ENCODE results near the gene LMAN1L.
A peak's percentile ranks its signal among the peaks of the same experiment; 100 is the strongest.

Gene LMAN1L

GRCh38 chr15:74821091-74821789, 8.6 kb downstream of the LMAN1L start:
- peak; percentile 72 for DNase-seq
- H3K9ac ChIP-seq (ENCODE audit: low read length), result no peak overlapping the region
- no peak overlapping the region for H3K27ac ChIP-seq (ENCODE audit: low read depth, low read length)

GRCh38 chr15:74821790-74822158, 9.1 kb downstream of the LMAN1L start:
- H2BK15ac ChIP-seq (replicated peaks; ENCODE audit: low read depth), result no peak overlapping the region
- H3K79me2 ChIP-seq (ENCODE audit: control insufficient read depth, insufficient read depth, low read length), result no peaks in the 10 kb centered on the region
- H3K27ac ChIP-seq (ENCODE audit: low read depth, low read length), result no peak overlapping the region
- H3K36me3 ChIP-seq (ENCODE audit: control insufficient read depth, insufficient read depth, low read length), result no peaks in the 10 kb centered on the region
- H2AK5ac ChIP-seq (ENCODE audit: low read length), result no peak overlapping the region
- H3K79me1 ChIP-seq (ENCODE audit: low read length), result no peaks in the 10 kb centered on the region
- H4K5ac ChIP-seq (ENCODE audit: low read length), result no peak overlapping the region
- no peak overlapping the region for H3K23ac ChIP-seq (ENCODE audit: low read length)
- no CpG with 5 or more reads among the region's 7 CpGs for WGBS (ENCODE audit: extremely low coverage, insufficient coverage, low lambda C conversion rate)
- H3K56ac ChIP-seq (ENCODE audit: low read length), result no peak overlapping the region
- H3K4me3 ChIP-seq (ENCODE audit: low read length), result no peak overlapping the region
- peaks cover 3% of the 10 kb centered on the region for H3K27me3 ChIP-seq (ENCODE audit: insufficient read depth, low read length, poor library complexity)
- H4K8ac ChIP-seq (ENCODE audit: low read depth, low read length), result no peak overlapping the region
- H3K4me1 ChIP-seq (ENCODE audit: control insufficient read depth, low read depth, low read length), result peaks cover 2% of the 10 kb centered on the region
- H3K18ac ChIP-seq (ENCODE audit: low read length), result no peak overlapping the region
- no peak for DNase-seq
- H2BK120ac ChIP-seq (ENCODE audit: low read depth, low read length), result no peak overlapping the region
- H2BK5ac ChIP-seq (ENCODE audit: low read length), result no peak overlapping the region
- H3K4me2 ChIP-seq (ENCODE audit: low read length), result no peak overlapping the region
- no peak overlapping the region for H3K4ac ChIP-seq (ENCODE audit: low read depth, low read length)
- H3K9ac ChIP-seq (ENCODE audit: low read length), result no peak overlapping the region

More at GRCh38 chr15:74821091-74821789, 8.6 kb downstream of the LMAN1L start:
- Histone ChIP-seq H3K23ac (ENCODE audit: low read length) (no peak overlapping the region), H3K56ac (ENCODE audit: low read length) (no peak overlapping the region), H4K5ac (ENCODE audit: low read length) (no peak overlapping the region), H2AK5ac (ENCODE audit: low read length) (no peak overlapping the region), H2BK120ac (ENCODE audit: low read depth, low read length) (no peak overlapping the region), H3K79me2 (ENCODE audit: control insufficient read depth, insufficient read depth, low read length) (no peaks in the 10 kb centered on the region), H3K4me2 (ENCODE audit: low read length) (no peak overlapping the region), H2BK15ac (replicated peaks; ENCODE audit: low read depth) (no peak overlapping the region), H3K18ac (ENCODE audit: low read length) (no peak overlapping the region), H4K8ac (ENCODE audit: low read depth, low read length) (no peak overlapping the region), H3K4me3 (ENCODE audit: low read length) (no peak overlapping the region), H3K4ac (ENCODE audit: low read depth, low read length) (no peak overlapping the region), H2BK5ac (ENCODE audit: low read length) (no peak overlapping the region), H3K79me1 (ENCODE audit: low read length) (no peaks in the 10 kb centered on the region), H3K27me3 (ENCODE audit: insufficient read depth, low read length, poor library complexity) (peaks cover 2% of the 10 kb centered on the region), H3K36me3 (ENCODE audit: control insufficient read depth, insufficient read depth, low read length) (no peaks in the 10 kb centered on the region), H3K4me1 (ENCODE audit: control insufficient read depth, low read depth, low read length) (peaks cover 3% of the 10 kb centered on the region)
- no CpG with 5 or more reads among the region's 11 CpGs for WGBS (ENCODE audit: extremely low coverage, insufficient coverage, low lambda C conversion rate)

- H4K5ac ChIP-seq (ENCODE audit: low read length), result no peak overlapping the region
- no peak overlapping the region for H3K4ac ChIP-seq (ENCODE audit: low read depth, low read length)
- WGBS (ENCODE audit: extremely low coverage, insufficient coverage, low lambda C conversion rate), result no CpG with 5 or more reads among the region's 4 CpGs
- H3K4me1 ChIP-seq (ENCODE audit: control insufficient read depth, low read depth, low read length), result no peaks in the 10 kb centered on the region
- H2AK5ac ChIP-seq (ENCODE audit: low read length), result no peak overlapping the region
- H3K27ac ChIP-seq (ENCODE audit: low read depth, low read length), result no peak overlapping the region
- H3K18ac ChIP-seq (ENCODE audit: low read length), result no peak overlapping the region
- no peak overlapping the region for H2BK15ac ChIP-seq (replicated peaks; ENCODE audit: low read depth)
- no peak overlapping the region for H3K23ac ChIP-seq (ENCODE audit: low read length)
- H3K4me3 ChIP-seq (ENCODE audit: low read length), result no peak overlapping the region
- H3K79me2 ChIP-seq (ENCODE audit: control insufficient read depth, insufficient read depth, low read length), result no peaks in the 10 kb centered on the region
- H2BK120ac ChIP-seq (ENCODE audit: low read depth, low read length), result no peak overlapping the region
- DNase-seq, result no peak
- no peak overlapping the region for H2BK5ac ChIP-seq (ENCODE audit: low read length)
- H3K9ac ChIP-seq (ENCODE audit: low read length), result no peak overlapping the region
- no peaks in the 10 kb centered on the region for H3K79me1 ChIP-seq (ENCODE audit: low read length)
- no peak overlapping the region for H3K4me2 ChIP-seq (ENCODE audit: low read length)
- H3K27me3 ChIP-seq (ENCODE audit: insufficient read depth, low read length, poor library complexity), result peaks cover 7% of the 10 kb centered on the region
- no peaks in the 10 kb centered on the region for H3K36me3 ChIP-seq (ENCODE audit: control insufficient read depth, insufficient read depth, low read length)
- no peak overlapping the region for H4K8ac ChIP-seq (ENCODE audit: low read depth, low read length)
- no peak overlapping the region for H3K56ac ChIP-seq (ENCODE audit: low read length)
Observed at GRCh38 chr15:74822233-74822632, 9.6 kb downstream of the LMAN1L start.

GRCh38 chr15:74823324-74823723, 10.7 kb downstream of the LMAN1L start:
- H4K5ac ChIP-seq (ENCODE audit: low read length), result no peak overlapping the region
- H3K4me3 ChIP-seq (ENCODE audit: low read length), result no peak overlapping the region
- H3K36me3 ChIP-seq (ENCODE audit: control insufficient read depth, insufficient read depth, low read length), result no peaks in the 10 kb centered on the region
- no peak overlapping the region for H2BK5ac ChIP-seq (ENCODE audit: low read length)
- no peak overlapping the region for H2AK5ac ChIP-seq (ENCODE audit: low read length)
- H2BK15ac ChIP-seq (replicated peaks; ENCODE audit: low read depth), result no peak overlapping the region
- no peak overlapping the region for H3K27ac ChIP-seq (ENCODE audit: low read depth, low read length)
- no peak overlapping the region for H3K23ac ChIP-seq (ENCODE audit: low read length)
- no peak overlapping the region for H3K9ac ChIP-seq (ENCODE audit: low read length)
- H3K18ac ChIP-seq (ENCODE audit: low read length), result no peak overlapping the region
- H4K8ac ChIP-seq (ENCODE audit: low read depth, low read length), result no peak overlapping the region
- H2BK120ac ChIP-seq (ENCODE audit: low read depth, low read length), result no peak overlapping the region
- H3K79me2 ChIP-seq (ENCODE audit: control insufficient read depth, insufficient read depth, low read length), result no peaks in the 10 kb centered on the region
- no peaks in the 10 kb centered on the region for H3K4me1 ChIP-seq (ENCODE audit: control insufficient read depth, low read depth, low read length)
- WGBS (ENCODE audit: extremely low coverage, insufficient coverage, low lambda C conversion rate), result no CpG with 5 or more reads among the region's 6 CpGs
- no peak overlapping the region for H3K4ac ChIP-seq (ENCODE audit: low read depth, low read length)
- no peak for DNase-seq
- H3K4me2 ChIP-seq (ENCODE audit: low read length), result no peak overlapping the region
- H3K79me1 ChIP-seq (ENCODE audit: low read length), result no peaks in the 10 kb centered on the region
- H3K27me3 ChIP-seq (ENCODE audit: insufficient read depth, low read length, poor library complexity), result peaks cover 7% of the 10 kb centered on the region
- H3K56ac ChIP-seq (ENCODE audit: low read length), result no peak overlapping the region

GRCh38 chr15:74824976-74825375, 12.3 kb downstream of the LMAN1L start:
- Histone ChIP-seq H3K36me3 (ENCODE audit: control insufficient read depth, insufficient read depth, low read length) (no peaks in the 10 kb centered on the region), H3K56ac (ENCODE audit: low read length) (no peak overlapping the region), H3K4me2 (ENCODE audit: low read length) (no peak overlapping the region), H2BK15ac (replicated peaks; ENCODE audit: low read depth) (no peak overlapping the region), H3K79me1 (ENCODE audit: low read length) (no peaks in the 10 kb centered on the region), H3K23ac (ENCODE audit: low read length) (no peak overlapping the region), H3K27me3 (ENCODE audit: insufficient read depth, low read length, poor library complexity) (peaks cover 7% of the 10 kb centered on the region), H2BK5ac (ENCODE audit: low read length) (no peak overlapping the region), H3K4ac (ENCODE audit: low read depth, low read length) (no peak overlapping the region), H3K27ac (ENCODE audit: low read depth, low read length) (no peak overlapping the region), H4K5ac (ENCODE audit: low read length) (no peak overlapping the region), H3K9ac (ENCODE audit: low read length) (no peak overlapping the region), H4K8ac (ENCODE audit: low read depth, low read length) (no peak overlapping the region), H2AK5ac (ENCODE audit: low read length) (no peak overlapping the region), H3K79me2 (ENCODE audit: control insufficient read depth, insufficient read depth, low read length) (no peaks in the 10 kb centered on the region), H3K4me1 (ENCODE audit: control insufficient read depth, low read depth, low read length) (no peaks in the 10 kb centered on the region), H3K4me3 (ENCODE audit: low read length) (no peak overlapping the region), H2BK120ac (ENCODE audit: low read depth, low read length) (no peak overlapping the region), H3K18ac (ENCODE audit: low read length) (no peak overlapping the region)
- no peak for DNase-seq
- WGBS (ENCODE audit: extremely low coverage, insufficient coverage, low lambda C conversion rate), result no CpG with 5 or more reads among the region's 7 CpGs

- H3K4ac ChIP-seq (ENCODE audit: low read depth, low read length), result no peak overlapping the region
- H4K5ac ChIP-seq (ENCODE audit: low read length), result no peak overlapping the region
- DNase-seq, result no peak
- no peak overlapping the region for H2BK120ac ChIP-seq (ENCODE audit: low read depth, low read length)
- no peak overlapping the region for H2BK5ac ChIP-seq (ENCODE audit: low read length)
- no peaks in the 10 kb centered on the region for H3K4me1 ChIP-seq (ENCODE audit: control insufficient read depth, low read depth, low read length)
- peaks cover 7% of the 10 kb centered on the region for H3K27me3 ChIP-seq (ENCODE audit: insufficient read depth, low read length, poor library complexity)
- H3K23ac ChIP-seq (ENCODE audit: low read length), result no peak overlapping the region
- no peak overlapping the region for H3K56ac ChIP-seq (ENCODE audit: low read length)
- no peak overlapping the region for H2AK5ac ChIP-seq (ENCODE audit: low read length)
- H3K79me1 ChIP-seq (ENCODE audit: low read length), result no peaks in the 10 kb centered on the region
- no peak overlapping the region for H3K4me3 ChIP-seq (ENCODE audit: low read length)
- H3K9ac ChIP-seq (ENCODE audit: low read length), result no peak overlapping the region
- H4K8ac ChIP-seq (ENCODE audit: low read depth, low read length), result no peak overlapping the region
- no peaks in the 10 kb centered on the region for H3K79me2 ChIP-seq (ENCODE audit: control insufficient read depth, insufficient read depth, low read length)
- no peak overlapping the region for H3K27ac ChIP-seq (ENCODE audit: low read depth, low read length)
- no CpG with 5 or more reads among the region's 10 CpGs for WGBS (ENCODE audit: extremely low coverage, insufficient coverage, low lambda C conversion rate)
- no peaks in the 10 kb centered on the region for H3K36me3 ChIP-seq (ENCODE audit: control insufficient read depth, insufficient read depth, low read length)
- no peak overlapping the region for H3K18ac ChIP-seq (ENCODE audit: low read length)
- H3K4me2 ChIP-seq (ENCODE audit: low read length), result no peak overlapping the region
- no peak overlapping the region for H2BK15ac ChIP-seq (replicated peaks; ENCODE audit: low read depth)
Observed at GRCh38 chr15:74825866-74826265, 13.2 kb downstream of the LMAN1L start.
